KBM-7 (cell line): ENCODE measurements around the gene GOLPH3L.
"Not testable (repeated sequence)": the region's sequence is repeated elsewhere in the genome, so short reads cannot be mapped to it uniquely, and the experiment has no call there.

ENCODE experiments used
- DNase-seq: peaks from one replicate; pipeline ENCODE4 v3.0.0-alpha.2; 2015
- in situ Hi-C: fragments of 300-500 bp; cut with MboI; formaldehyde crosslinking; loops from 2 replicates; pipeline ENCODE4 v1.14.3; 2020; ENCODE audit warnings: low sequenced_read_pairs, low pct_unique_long_range_greater_than_20kb, mixed read lengths

The GOLPH3L gene

DNA sequence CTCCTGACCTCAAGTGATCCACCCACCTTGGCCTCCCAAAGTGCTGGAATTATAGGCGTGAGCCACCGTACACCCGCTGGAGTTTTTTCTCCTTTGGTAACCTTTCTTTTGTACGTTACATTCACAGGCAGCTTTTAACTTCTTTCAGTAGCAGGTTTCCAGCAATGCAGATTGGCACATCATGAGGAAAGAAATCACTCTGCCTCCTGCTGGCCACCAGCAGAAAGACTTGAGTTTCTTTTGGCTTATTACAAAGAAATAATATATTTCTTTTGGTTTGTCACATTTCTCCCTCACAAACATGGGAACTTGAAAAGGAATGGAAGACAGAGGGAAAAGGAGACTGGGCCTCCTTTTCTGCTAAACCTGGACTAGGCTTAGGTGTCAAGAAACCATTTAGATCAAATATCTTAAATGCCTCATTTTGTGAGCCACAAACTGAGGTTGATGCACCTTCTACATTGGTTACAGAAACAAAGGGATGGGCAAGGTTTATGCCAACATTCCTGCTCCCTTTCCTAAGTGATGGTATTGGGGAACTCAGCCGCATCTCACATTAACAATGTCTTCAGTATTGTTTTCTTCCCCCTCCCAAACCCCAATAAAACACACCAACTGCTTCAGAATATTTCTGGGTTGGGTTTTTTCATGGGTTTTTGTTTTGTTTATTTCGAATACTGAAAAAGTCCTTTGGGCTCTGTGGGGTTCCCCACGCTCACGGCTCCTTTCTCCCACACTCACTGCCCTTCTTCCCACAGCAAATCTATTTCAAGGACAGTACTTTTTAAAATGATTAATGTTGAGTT is 75.3 kb downstream of the GOLPH3L start:
- DNase-seq, result peak; percentile 62
- in situ Hi-C loops, result no loop called here

- in situ Hi-C loops, result no loop called here
- DNase-seq, result no peak
Measured at GRCh38 chr1:150620919-150621318, 76.0 kb downstream of the GOLPH3L start.

- peak; percentile 49 for DNase-seq
- in situ Hi-C loops, result no loop called here
Measured at GRCh38 chr1:150619576-150620509, 77.1 kb downstream of the GOLPH3L start.

GRCh38 chr1:150615346-150616201 is 81.4 kb downstream of the GOLPH3L start:
- no peak for DNase-seq
- in situ Hi-C loops, result no loop called here

DNA sequence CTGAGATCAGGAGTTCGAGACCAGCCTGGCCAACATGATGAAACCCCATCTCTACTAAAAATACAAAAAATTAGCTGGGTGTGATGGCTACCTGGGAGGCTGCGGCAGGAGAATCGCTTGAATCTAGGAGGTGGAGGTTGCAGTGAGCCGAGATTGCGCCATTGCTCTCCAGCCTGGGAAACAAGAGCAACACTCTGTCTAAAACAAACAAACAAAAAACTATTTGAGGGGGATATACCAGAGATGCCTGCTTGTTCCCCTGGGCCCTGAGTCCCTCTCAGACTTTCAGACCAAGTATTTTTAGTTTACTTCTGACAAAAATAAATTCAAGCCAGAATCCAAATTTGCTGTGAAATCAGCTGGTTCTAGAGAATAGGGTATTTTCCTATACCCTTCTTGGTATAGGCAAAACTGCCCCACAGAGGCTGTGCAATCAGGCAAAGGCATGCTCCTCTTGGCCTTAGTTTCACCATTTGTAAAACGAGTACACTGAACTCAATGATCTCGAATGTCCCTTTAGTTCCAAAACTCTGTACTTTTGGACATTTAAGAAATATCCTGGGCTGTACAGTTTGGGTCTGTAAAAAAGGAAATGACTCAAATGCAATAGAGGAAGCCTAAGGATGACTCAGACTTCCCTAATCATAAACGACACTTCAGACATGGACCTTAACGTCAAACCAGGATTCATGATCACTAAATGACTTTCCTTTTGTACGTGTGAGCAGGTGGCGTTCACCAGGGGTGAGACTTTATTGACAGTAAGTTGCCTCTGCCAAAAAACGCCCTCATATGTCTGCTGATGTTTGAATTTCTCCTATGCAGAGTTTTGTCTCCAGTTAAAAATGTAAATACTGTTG is 83.7 kb downstream of the GOLPH3L start:
- peak; percentile 88 for DNase-seq
- in situ Hi-C loops, result no loop called here

GRCh38 chr1:150612014-150612345 is 85.0 kb downstream of the GOLPH3L start:
- in situ Hi-C loops, result no loop called here
- no peak for DNase-seq

DNA sequence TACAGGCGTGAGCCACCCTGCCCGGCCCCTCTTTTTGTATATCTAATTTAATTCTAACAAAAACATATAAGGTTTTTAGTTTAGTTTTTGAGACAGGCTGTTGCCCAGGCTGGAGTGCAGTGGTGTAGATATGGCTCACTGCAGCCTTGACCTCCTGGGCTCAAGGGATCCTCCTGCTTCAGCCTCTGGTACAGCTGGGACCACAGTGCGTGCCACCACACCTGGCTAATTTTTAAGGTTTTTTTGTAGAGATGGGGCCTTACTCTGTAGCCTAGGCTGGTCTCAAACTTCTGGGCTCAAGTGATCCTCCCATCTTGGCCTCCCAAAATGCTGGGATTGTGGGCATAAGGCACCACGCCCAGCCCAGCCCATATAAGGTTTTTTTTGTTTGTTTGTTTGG is 86.4 kb downstream of the GOLPH3L start:
- no peak for DNase-seq
- in situ Hi-C loops, result no loop called here

DNA sequence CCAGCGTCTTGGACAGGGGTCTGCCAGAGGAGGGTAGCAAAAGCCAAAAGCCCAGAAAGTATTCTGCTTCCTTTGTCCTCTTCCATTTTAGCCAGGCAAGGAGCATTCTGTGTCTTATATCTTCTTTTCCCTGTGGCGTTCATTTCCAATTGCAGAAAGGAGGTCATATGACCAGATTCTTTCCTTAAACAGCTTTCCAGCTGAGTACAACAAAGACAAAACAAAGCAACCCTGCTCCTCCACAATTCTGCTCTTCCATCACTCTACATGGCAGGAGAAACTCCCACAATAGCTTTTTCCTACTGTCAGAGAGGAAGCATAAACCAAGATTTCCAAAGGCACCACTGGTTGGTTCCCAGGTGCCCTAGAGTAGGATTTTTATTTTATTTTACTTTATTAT is 87.2 kb downstream of the GOLPH3L start:
- in situ Hi-C loops, result no loop called here
- no peak for DNase-seq

GRCh38 chr1:150606463-150607142 is 90.4 kb downstream of the GOLPH3L start:
- no peak for DNase-seq
- in situ Hi-C loops, result no loop called here

DNA sequence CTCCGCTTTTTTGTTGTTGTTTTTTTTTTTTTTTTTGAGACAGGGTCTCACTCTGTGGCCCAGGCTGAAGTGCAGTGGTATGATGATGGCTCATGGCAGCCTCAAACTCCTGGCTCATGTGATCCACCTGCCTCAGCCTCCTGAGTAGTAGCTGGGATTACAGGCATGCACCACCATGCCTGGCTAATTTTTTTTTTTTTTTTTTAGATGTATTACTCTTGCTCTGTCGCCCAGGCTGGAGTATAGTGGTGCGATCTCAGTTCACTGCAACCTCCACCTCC is 91.6 kb downstream of the GOLPH3L start:
- in situ Hi-C loops, DNase-seq: not testable (repeated sequence)

DNA sequence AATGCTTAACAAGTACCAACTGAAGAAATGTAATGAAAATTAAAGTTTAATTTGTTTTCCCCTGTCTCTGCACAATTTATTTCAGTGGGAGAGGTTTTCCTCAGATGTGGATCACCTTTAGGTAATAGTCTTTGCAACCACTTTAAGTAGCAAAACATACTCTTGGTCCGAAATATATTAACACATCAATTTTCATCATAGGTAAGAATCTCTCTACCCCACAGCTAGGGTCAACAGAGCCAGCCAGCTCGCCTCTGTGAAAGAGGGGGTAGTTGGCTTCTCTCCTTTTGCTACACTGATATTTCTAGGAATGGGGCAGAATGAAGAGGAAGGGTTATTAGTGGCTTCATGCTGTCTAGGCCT is 92.7 kb downstream of the GOLPH3L start:
- DNase-seq, result no peak
- in situ Hi-C loops, result no loop called here

DNA sequence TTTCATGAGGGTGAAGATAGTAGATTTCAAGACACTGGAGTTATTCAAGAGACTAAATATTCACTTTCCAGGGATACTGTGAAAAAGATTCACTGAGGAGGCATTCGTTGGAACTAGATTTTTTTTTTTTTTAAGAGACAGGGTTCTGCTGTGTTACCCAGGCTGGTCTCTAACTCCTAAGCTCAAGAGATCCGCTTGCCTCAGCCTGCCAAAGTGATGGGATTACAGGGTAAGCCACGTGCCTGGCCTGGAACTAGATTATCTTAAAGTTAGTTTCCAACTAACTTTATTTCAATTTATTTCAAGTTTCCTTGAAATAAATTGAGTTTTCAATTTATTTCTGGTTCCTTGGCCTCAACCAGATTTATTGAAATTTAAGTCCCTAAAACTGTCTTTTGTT is 93.2 kb downstream of the GOLPH3L start:
- in situ Hi-C loops, result no loop called here
- DNase-seq, result no peak

DNA sequence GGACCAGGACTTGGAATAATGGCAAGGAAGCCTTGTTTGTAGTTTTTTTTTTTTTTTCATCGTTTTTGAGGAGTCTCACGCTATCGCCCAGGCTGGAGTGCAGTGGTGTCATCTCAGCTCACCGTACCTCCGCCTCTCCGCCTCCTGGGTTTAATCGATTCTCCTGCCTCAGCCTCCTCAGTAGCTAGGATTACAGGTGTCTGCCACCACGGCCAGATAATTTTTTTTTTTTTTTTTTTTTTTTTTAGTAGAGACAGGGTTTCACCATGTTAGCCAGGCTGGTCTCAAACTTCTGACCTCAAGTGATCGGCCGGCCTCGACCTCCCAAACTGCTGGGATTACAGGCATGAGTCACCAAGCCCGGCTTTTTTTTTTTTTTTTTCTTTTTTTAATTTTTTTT is 94.6 kb downstream of the GOLPH3L start:
- DNase-seq, in situ Hi-C loops: not testable (repeated sequence)

GRCh38 chr1:150601540-150601939 is 95.4 kb downstream of the GOLPH3L start:
- in situ Hi-C loops, result no loop called here
- no peak for DNase-seq

- DNase-seq, in situ Hi-C loops: not testable (repeated sequence)
Measured at GRCh38 chr1:150598346-150598745, 98.6 kb downstream of the GOLPH3L start.

DNA sequence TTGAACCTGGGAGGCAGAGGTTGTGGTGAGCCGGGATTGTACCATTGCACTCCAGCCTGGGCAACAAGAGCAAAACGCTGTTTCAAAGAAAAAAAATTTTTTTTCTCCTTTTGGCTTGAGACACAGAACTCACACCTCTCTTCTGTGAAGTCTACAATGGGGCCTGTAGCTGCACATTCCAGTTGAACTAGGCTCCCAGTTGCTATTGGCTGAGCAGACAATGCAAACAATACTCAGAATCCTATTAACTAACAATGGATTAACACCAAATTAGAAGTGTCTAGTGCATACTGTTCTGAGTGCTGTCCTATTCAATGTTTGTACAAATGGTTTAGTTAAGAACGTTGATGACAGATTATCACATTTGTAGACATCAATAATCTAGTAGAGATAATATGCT is 100.0 kb downstream of the GOLPH3L start:
- in situ Hi-C loops, result no loop called here
- no peak for DNase-seq
